A673 (cell line): Measurements from ENCODE around the gene MYL12B. TPM values are rescaled to one million over a fixed set of nuclear protein-coding genes. Genes with fewer than 3 reads are reported as not detected.

Experiments
- BruUV-seq: library from RNA; stranded (reverse); fragments of 400-500 nt; replicated peaks from 2 replicates; lab custom pipeline; 2021; lab: Mats Ljungman, UMichigan
- CTCF ChIA-PET: fragments of 300-600 bp; sonication (Branson Sonifier 250); formaldehyde crosslinking; loops from one replicate; lab custom pipeline; 2022; ENCODE audit warnings: antibody characterized with exemption; lab: Charles Lee
- POLR2A ChIA-PET: fragments of 300-600 bp; sonication (Branson Sonifier 250); formaldehyde crosslinking; loops from one replicate; lab custom pipeline; 2022; ENCODE audit warnings: antibody characterized with exemption; ENCODE audit not compliant: low non-redundant PET; lab: Charles Lee
- DNase-seq: peaks from one replicate; pipeline ENCODE4 v3.0.0-alpha.2; 2015; ENCODE audit warnings: low spot score
- H3K27ac ChIP-seq: fragments of 200-600 bp; sonication (generic); 2 replicates; pipeline ENCODE4 v1.5.1; 2016; ENCODE audit warnings: mixed run types, low read depth, mild to moderate bottlenecking, mixed read lengths, antibody characterized with exemption, low read length; ENCODE audit not compliant: poor library complexity, severe bottlenecking
- H3K27me3 ChIP-seq: fragments of 200-600 bp; sonication (generic); replicated peaks from 2 replicates; pipeline ENCODE4 v1.6.1; 2017; ENCODE audit warnings: mixed run types, low read depth, mild to moderate bottlenecking, mixed read lengths, antibody characterized with exemption, low read length; ENCODE audit not compliant: insufficient read depth, poor library complexity
- H3K36me3 ChIP-seq: fragments of 200-600 bp; sonication (generic); 2 replicates; pipeline ENCODE4 v1.6.1; 2016; ENCODE audit warnings: mixed run types, mild to moderate bottlenecking, mixed read lengths, antibody characterized with exemption, low read length; ENCODE audit not compliant: insufficient read depth, poor library complexity, severe bottlenecking
- H3K4me1 ChIP-seq: fragments of 200-600 bp; sonication (generic); 2 replicates; pipeline ENCODE4 v1.6.1; 2017; ENCODE audit warnings: mixed run types, mild to moderate bottlenecking, mixed read lengths, antibody characterized with exemption, low read length; ENCODE audit not compliant: insufficient read depth, poor library complexity, severe bottlenecking
- H3K4me3 ChIP-seq: fragments of 200-600 bp; sonication (generic); 2 replicates; pipeline ENCODE4 v1.5.1; 2016; ENCODE audit warnings: low read depth, mixed run types, mild to moderate bottlenecking, mixed read lengths, low read length; ENCODE audit not compliant: poor library complexity, severe bottlenecking
- H3K9me3 ChIP-seq: fragments of 200-600 bp; sonication (generic); 2 replicates; pipeline ENCODE4 v1.6.1; 2016; ENCODE audit warnings: mixed run types, low read depth, mild to moderate bottlenecking, mixed read lengths, antibody characterized with exemption, low read length; ENCODE audit not compliant: poor library complexity, severe bottlenecking
- CTCF ChIP-seq: fragments of 300-800, 200-600 bp; sonication (generic); conservative IDR thresholded peaks from 2 replicates; pipeline ENCODE4 v1.5.1; 2017; ENCODE audit warnings: low read depth, mild to moderate bottlenecking, antibody characterized with exemption, low read length, moderate library complexity, mixed read lengths
- EZH2 ChIP-seq: fragments of 200-600 bp; sonication (generic); IDR thresholded peaks from 2 replicates; pipeline ENCODE4 v1.6.1; 2017; ENCODE audit warnings: borderline replicate concordance, low read depth, mild to moderate bottlenecking, mixed read lengths, antibody characterized with exemption, low read length; ENCODE audit not compliant: poor library complexity, severe bottlenecking
- intact Hi-C: fragments of 100-400 bp; cut with micrococcal nuclease; formaldehyde crosslinking; loops from one replicate; pipeline ENCODE4 v1.10.0; 2022; ENCODE audit not compliant: unreplicated experiment
- total RNA-seq: library from RNA; stranded (reverse); gene quantifications from 2 replicates; pipeline ENCODE4 v1.2.3, GENCODE V29; 2021

Gene MYL12B
- total RNA-seq, 1 experiment from 2014 or later, result 389 TPM

- peaks cover 5% of the 10 kb centered on the region for H3K4me1 ChIP-seq
- CTCF ChIA-PET, result no interaction called here
These were observed 26.1 kb upstream of the MYL12B start for GRCh38 chr18:3235846-3236245.

GRCh38 chr18:3236470-3236869 is 25.5 kb upstream of the MYL12B start:
- POLR2A ChIA-PET, result no interaction called here

More at GRCh38 chr18:3235846-3236245, 26.1 kb upstream of the MYL12B start:
- Histone ChIP-seq H3K9me3 (no peaks in the 10 kb centered on the region), H3K4me3 (no peak overlapping the region), H3K27me3 (no peaks in the 10 kb centered on the region), H3K36me3 (no peaks in the 10 kb centered on the region), H3K27ac (no peak overlapping the region)
- POLR2A ChIA-PET, result no interaction called here
- BruUV-seq, result no TSS peak
- intact Hi-C loops, result no loop called here
- no peak for DNase-seq
- TF ChIP-seq EZH2, result no peak
- TF ChIP-seq CTCF, result no peak

GRCh38 chr18:3238742-3239141 is 23.2 kb upstream of the MYL12B start:
- intact Hi-C loops, result no loop called here
- Histone ChIP-seq H3K9me3 (no peaks in the 10 kb centered on the region), H3K4me3 (no peak overlapping the region), H3K4me1 (peaks cover 5% of the 10 kb centered on the region), H3K36me3 (no peaks in the 10 kb centered on the region), H3K27ac (no peak overlapping the region), H3K27me3 (no peaks in the 10 kb centered on the region)
- BruUV-seq, result no TSS peak
- ChIA-PET POLR2A (no interaction called here), CTCF (interaction anchor here (0.5 to 0.7 kb wide), 2 partner anchors 50 to 111 kb away, joined by 3 to 4 read pairs; no protein-coding TSS in a partner anchor)
- no peak for TF ChIP-seq EZH2
- TF ChIP-seq CTCF, result peak; percentile 33; the same call in 1 of the 2 replicates
- no peak for DNase-seq

More at GRCh38 chr18:3236470-3236869, 25.5 kb upstream of the MYL12B start:
- intact Hi-C loops, result no loop called here
- Histone ChIP-seq H3K27me3 (no peaks in the 10 kb centered on the region), H3K4me3 (no peak overlapping the region), H3K27ac (no peak overlapping the region), H3K36me3 (no peaks in the 10 kb centered on the region), H3K4me1 (peaks cover 5% of the 10 kb centered on the region), H3K9me3 (no peaks in the 10 kb centered on the region)
- CTCF ChIA-PET, result no interaction called here
- no TSS peak for BruUV-seq
- no peak for TF ChIP-seq EZH2
- no peak for TF ChIP-seq CTCF
- DNase-seq, result no peak
